Measurements from ENCODE around the gene RPGRIP1L.

The RPGRIP1L gene

GRCh38 chr16:53631236-53632025 lies 72.2 kb downstream of the RPGRIP1L start:
- no peak for DNase-seq (ENCODE audit: low spot score)
- TF ChIP-seq CTCF (IDR thresholded peaks at IDR 0.05; ENCODE audit: extremely low read depth, missing control alignments): no peak

DNA sequence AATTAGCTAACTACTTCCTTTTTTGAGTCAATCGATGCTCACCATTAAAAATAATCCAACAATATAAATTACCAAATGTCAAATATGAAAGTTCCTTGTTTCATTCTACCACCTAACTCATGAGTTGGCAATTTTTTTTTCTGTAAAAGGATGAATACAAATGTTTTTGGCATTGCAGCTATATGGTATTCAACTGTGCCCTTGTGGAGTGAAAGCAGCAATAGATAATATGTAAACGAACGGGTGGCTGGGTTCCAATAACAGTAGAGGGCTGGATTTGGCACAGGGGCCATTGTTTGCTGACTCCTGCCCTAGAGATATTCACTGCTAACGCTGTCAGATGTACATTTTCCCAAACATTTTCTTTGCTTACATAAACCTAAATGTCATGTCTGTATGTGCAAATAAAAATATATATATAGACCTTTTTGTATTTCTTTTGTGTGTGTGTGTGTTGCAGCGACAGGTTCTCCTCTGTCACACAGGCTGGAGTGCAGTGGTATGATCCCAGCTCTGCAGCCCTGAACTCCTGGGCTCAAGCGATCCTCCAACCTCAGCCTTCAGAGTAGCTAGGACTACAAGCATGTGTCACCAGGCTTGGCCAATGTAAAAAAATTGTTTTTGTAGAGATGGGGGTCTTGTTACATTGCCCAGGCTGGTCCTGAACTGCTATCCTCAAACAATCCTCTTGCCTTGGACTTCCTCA lies 73.9 kb downstream of the RPGRIP1L start:
- DNase-seq (ENCODE audit: low spot score): no peak
- no peak for TF ChIP-seq CTCF (IDR thresholded peaks at IDR 0.05; ENCODE audit: extremely low read depth, missing control alignments)

DNA sequence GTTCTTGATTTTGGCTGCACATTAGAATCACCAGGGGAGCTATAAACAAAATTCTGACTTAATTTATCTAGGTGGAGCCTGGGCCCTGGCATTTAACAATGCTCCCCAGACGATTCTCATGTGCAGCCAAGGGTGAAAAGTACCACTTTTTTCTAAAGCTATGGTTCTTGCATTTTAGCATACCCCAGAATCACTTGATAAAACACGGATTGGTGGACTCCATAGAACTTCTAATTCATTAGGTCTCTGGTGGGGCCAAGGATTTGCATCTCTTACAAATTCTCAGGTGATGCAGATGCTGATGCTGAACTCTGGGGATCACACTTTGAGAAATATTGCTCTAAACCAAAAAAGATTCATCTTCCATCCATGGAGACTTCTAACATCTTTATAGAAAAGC lies 74.5 kb downstream of the RPGRIP1L start:
- TF ChIP-seq CTCF (IDR thresholded peaks at IDR 0.05; ENCODE audit: extremely low read depth, missing control alignments): no peak
- no peak for DNase-seq (ENCODE audit: low spot score)

DNA sequence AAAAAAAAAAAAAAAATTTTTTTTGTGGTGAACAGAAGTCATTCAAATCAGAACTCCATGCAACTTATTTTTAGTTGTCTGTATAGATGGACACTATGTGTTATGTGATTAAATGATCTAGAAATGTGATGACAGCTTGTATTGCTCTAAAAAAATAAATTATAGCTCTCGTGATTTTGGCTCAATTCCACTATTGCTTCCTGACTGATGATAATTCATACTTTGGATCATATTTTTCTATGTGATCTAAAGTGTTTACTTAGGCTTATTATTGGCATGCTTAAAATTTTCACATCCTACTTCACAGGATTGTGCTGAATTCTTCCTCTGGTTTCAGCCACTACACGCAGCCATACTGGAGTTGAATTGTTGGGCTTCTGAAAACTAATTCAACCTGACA lies 76.8 kb downstream of the RPGRIP1L start:
- no peak for TF ChIP-seq CTCF (IDR thresholded peaks at IDR 0.05; ENCODE audit: extremely low read depth, missing control alignments)
- no peak for DNase-seq (ENCODE audit: low spot score)

GRCh38 chr16:53626161-53626560 lies 77.5 kb downstream of the RPGRIP1L start:
- TF ChIP-seq CTCF (IDR thresholded peaks at IDR 0.05; ENCODE audit: extremely low read depth, missing control alignments): no peak
- DNase-seq (ENCODE audit: low spot score): no peak

DNA sequence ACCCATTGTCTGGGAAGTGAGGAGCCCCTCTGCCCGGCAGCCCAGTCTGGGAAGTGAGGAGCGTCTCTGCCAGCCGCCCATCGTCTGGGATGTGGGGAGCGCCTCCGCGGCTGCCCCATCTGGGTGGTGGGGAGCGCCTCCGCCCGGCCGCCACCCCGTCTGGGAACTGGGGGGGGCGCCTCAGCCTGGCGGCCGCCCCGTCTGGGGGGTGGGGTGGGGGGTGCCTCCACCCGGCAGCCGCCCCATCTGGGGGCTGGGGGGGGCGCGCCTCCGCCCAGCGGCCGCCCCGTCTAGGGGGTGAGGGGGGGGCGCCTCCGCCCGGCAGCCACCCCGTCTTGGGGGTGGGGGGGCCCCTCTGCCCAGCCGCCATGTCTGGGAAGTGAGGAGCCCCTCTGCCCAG lies 78.4 kb downstream of the RPGRIP1L start:
- no peak for TF ChIP-seq CTCF (IDR thresholded peaks at IDR 0.05; ENCODE audit: extremely low read depth, missing control alignments)
- DNase-seq (ENCODE audit: low spot score): no peak

GRCh38 chr16:53622315-53622714 lies 81.3 kb downstream of the RPGRIP1L start:
- no peak for TF ChIP-seq CTCF (IDR thresholded peaks at IDR 0.05; ENCODE audit: extremely low read depth, missing control alignments)
- DNase-seq (ENCODE audit: low spot score): no peak
